ENCODE measurements around the gene SLC22A15.
A peak's percentile ranks its signal among the peaks of the same experiment; 100 is the strongest.

SLC22A15 gene

DNA sequence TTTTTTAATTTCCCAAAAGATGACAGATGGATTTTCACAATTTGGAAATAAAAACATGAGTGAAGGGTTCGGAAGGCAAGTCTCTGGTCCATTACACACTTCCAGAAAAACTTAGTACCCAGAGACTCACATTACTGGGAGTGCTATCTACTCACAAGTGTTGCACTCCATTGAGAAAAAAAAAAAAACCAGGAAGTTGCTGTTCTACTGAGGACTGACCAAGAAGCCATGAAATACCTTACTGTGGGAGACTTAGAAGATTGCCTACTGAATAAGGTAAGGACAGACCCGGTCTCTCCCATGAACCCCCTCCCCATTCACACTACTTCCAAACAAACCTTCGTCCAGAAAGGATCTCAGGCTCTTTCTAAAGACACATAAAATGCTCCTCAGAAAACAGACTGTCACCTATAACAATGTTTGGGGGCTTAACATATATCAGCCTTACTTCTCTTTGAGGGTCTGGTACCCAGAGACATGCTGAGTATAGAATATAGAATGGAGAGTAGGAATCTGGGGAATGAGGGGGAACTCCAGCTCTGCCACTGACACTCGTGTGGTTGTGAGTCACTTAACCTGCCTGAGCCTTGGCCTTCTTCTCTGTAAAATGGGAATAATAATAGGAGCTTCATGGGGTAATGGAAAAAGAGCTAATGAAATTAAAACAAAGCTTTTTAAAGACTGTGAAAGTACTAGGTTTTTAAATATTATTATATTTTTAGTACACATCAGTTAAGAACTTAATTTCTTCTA lies 136.3 kb downstream of the SLC22A15 start:
- TF ChIP-seq, protein P1, sequence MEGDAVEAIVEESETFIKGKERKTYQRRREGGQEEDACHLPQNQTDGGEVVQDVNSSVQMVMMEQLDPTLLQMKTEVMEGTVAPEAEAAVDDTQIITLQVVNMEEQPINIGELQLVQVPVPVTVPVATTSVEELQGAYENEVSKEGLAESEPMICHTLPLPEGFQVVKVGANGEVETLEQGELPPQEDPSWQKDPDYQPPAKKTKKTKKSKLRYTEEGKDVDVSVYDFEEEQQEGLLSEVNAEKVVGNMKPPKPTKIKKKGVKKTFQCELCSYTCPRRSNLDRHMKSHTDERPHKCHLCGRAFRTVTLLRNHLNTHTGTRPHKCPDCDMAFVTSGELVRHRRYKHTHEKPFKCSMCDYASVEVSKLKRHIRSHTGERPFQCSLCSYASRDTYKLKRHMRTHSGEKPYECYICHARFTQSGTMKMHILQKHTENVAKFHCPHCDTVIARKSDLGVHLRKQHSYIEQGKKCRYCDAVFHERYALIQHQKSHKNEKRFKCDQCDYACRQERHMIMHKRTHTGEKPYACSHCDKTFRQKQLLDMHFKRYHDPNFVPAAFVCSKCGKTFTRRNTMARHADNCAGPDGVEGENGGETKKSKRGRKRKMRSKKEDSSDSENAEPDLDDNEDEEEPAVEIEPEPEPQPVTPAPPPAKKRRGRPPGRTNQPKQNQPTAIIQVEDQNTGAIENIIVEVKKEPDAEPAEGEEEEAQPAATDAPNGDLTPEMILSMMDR (IDR thresholded peaks at IDR 0.05; ENCODE audit: low read depth, low read length), result no peak
- DNase-seq (ENCODE audit: extremely low read depth, low read depth), result no peak

DNA sequence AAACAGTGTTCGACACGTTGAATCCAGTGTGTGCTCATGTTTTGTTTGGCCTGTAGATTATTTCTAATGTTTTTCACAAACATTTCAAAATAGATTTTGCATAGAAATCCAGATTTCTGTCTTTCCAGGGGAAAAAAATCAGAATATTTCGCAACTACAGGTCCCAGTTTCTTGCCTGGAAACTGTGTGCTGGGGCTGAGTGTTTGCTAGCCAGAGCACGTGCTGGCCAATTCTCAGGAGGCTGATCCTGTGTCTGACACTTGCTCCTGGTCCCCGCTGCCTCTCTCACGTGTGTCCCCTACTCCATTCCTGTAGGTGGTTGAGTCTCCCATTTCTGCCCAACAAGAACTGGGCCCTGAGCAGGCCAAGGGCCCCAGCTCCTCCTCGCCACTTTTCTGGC lies 137.3 kb downstream of the SLC22A15 start:
- TF ChIP-seq, protein P1 (IDR thresholded peaks at IDR 0.05; ENCODE audit: low read depth, low read length), result no peak
- DNase-seq (ENCODE audit: extremely low read depth, low read depth), result no peak

DNA sequence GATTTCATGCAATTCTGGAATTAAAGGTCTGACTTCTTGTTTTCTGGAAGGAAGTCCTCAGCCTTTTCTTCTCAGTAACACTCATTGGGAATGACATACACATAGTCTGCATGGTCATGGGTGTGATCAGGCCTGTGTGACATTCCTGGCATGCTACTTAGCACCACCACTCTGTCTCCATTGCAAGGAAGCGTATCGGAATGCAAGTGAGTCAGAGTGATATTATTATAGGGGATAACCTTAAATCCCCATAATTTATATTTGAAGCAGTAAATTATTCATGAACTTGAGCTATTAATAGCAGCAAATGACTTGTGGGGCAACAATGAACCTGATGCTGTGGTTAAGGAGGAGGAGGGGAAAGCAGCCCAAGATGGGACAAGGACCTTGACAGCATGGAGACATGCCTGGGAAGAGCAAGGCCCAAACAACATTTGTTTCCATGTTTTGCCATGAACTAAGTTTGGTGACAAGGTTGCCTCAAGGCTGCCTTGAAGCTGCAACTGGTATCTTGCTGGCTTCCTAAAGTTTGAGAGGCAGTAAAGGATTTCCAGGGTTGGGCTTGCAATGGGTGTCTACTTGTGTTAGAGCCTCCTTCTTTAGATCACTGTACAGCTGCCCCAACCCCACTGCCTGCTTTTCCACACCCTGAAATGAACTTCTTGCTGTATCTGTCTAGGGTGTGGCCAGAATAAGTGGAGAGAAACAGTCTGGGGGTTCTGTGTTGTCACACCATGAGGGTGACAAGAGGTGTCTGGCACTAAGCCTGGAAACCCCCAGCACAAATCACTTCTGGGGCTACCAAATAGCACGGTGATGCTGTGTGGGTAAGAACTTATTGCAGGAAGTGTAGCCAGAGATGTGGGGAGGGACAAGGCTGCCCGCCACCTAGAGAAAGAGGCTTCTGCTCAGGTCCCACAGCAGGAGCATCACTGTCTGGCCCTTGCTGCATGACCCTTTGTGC lies 139.4 kb downstream of the SLC22A15 start:
- TF ChIP-seq, protein P1 (IDR thresholded peaks at IDR 0.05; ENCODE audit: low read depth, low read length), result no peak

DNA sequence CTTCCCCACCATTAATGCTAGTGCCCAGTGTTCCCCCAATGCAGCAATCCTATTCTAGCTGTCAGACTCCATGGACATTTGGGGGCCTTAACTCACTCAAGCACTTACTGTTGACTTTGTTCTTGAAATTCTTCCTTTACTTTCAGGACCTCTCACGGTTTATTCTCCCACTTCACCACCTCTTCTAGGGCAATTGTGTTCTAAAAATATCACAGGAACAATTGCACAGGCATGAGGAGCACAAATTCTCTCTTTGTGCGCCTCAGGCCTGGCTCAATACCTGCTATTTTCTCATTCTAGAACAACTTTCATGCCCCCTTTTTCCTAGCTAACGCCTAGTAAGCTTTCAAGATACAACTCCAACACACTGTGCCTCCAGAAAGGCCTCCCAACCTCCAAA lies 142.2 kb downstream of the SLC22A15 start:
- DNase-seq (ENCODE audit: extremely low read depth, low read depth), result no peak
- TF ChIP-seq, protein P1 (IDR thresholded peaks at IDR 0.05; ENCODE audit: low read depth, low read length), result no peak

More for the DNA sequence above, 139.4 kb downstream of the SLC22A15 start:
- DNase-seq (ENCODE audit: extremely low read depth, low read depth), result peak; percentile 84
